CD4-positive, CD25-positive, alpha-beta regulatory T cell (primary cell): ENCODE results near the gene NUBP2. TPM values are rescaled to one million over a fixed set of nuclear protein-coding genes. Genes with fewer than 3 reads are reported as not detected.

ENCODE experiments used
- polyA plus RNA-seq, 4 donors: library from polyadenylated mRNA; unstranded; fragments of 300-500 nt; fragmentation: Illumina TruSeq; gene quantifications; one replicate each; pipeline ENCODE4 v1.2.3, GENCODE V29; 2021
- total RNA-seq: library from RNA; stranded (reverse); gene quantifications from one replicate; pipeline ENCODE4 v1.2.3, GENCODE V29; 2022

NUBP2 gene
- total and polyA plus RNA-seq, 5 donors from 2014 or later = 41.6 to 104 (median 95.3) TPM

Other genes starting within 250 kb of the NUBP2 start
- gene TMEM204, start 249.3 kb upstream of the NUBP2 start, total RNA-seq = 25.8 TPM
- 10 to 100 TPM; 59.8 to 97.4 (median 69.1) TPM for gene TMEM204, start 249.3 kb upstream of the NUBP2 start, polyA plus RNA-seq
- gene IFT140, start 170.9 kb upstream of the NUBP2 start, total RNA-seq = 2.5 TPM
- 1 to 10 TPM; 1.1 to 2.0 (median 1.5) TPM for gene IFT140, start 170.9 kb upstream of the NUBP2 start, polyA plus RNA-seq
- 30.5 TPM for gene CRAMP1, start 170.6 kb upstream of the NUBP2 start, total RNA-seq
- gene CRAMP1, start 170.6 kb upstream of the NUBP2 start, polyA plus RNA-seq = 1 to 10 TPM in 2 of 4 donors, under 1 TPM in 2; 0.49 to 1.6 (median 1.1) TPM
- 13.7 TPM for gene JPT2, start 104.7 kb upstream of the NUBP2 start, total RNA-seq
- gene JPT2, start 104.7 kb upstream of the NUBP2 start, polyA plus RNA-seq = 10 to 100 TPM in 2 of 4 donors, 1 to 10 TPM in 2; 9.7 to 13.9 (median 10.2) TPM
- gene MAPK8IP3, start 76.8 kb upstream of the NUBP2 start, total RNA-seq = 222 TPM
- 1 to 10 TPM in 3 of 4 donors, under 1 TPM in 1; 0.79 to 2.2 (median 1.2) TPM for gene MAPK8IP3, start 76.8 kb upstream of the NUBP2 start, polyA plus RNA-seq
- 45.1 TPM for gene NME3, start 11.4 kb upstream of the NUBP2 start, total RNA-seq
- 100 to 1,000 TPM in 1 of 4 donors, 10 to 100 TPM in 3; 63.8 to 101 (median 75.0) TPM for gene NME3, start 11.4 kb upstream of the NUBP2 start, polyA plus RNA-seq
- gene EME2, start 10.2 kb upstream of the NUBP2 start, total RNA-seq = 19.0 TPM
- 1 to 10 TPM in 1 of 4 donors, under 1 TPM in 3; 0.57 to 1.1 (median 0.64) TPM for gene EME2, start 10.2 kb upstream of the NUBP2 start, polyA plus RNA-seq
- 46.5 TPM for gene MRPS34, start 9.8 kb upstream of the NUBP2 start, total RNA-seq
- 100 to 1,000 TPM; 143 to 176 (median 155) TPM for gene MRPS34, start 9.8 kb upstream of the NUBP2 start, polyA plus RNA-seq
- gene SPSB3, start 389 bp upstream of the NUBP2 start, total RNA-seq = 85.2 TPM
- gene SPSB3, start 389 bp upstream of the NUBP2 start, polyA plus RNA-seq = 10 to 100 TPM; 61.1 to 72.3 (median 70.8) TPM
- gene IGFALS, start 10.7 kb downstream of the NUBP2 start, total RNA-seq = 0.84 TPM
- gene IGFALS, start 10.7 kb downstream of the NUBP2 start, polyA plus RNA-seq = under 1 TPM in 1 of 4 donors, not detected in 3; 0.24 TPM
- gene HAGH, start 43.9 kb downstream of the NUBP2 start, total RNA-seq = 36.1 TPM
- 10 to 100 TPM; 42.1 to 69.1 (median 48.9) TPM for gene HAGH, start 43.9 kb downstream of the NUBP2 start, polyA plus RNA-seq
- 4.5 TPM for gene FAHD1, start 44.2 kb downstream of the NUBP2 start, total RNA-seq
- 10 to 100 TPM; 16.3 to 25.8 (median 22.4) TPM for gene FAHD1, start 44.2 kb downstream of the NUBP2 start, polyA plus RNA-seq
- not detected for gene MEIOB, start 89.2 kb downstream of the NUBP2 start, total RNA-seq
- not detected for gene MEIOB, start 89.2 kb downstream of the NUBP2 start, polyA plus RNA-seq
- gene HS3ST6, start 135.5 kb downstream of the NUBP2 start, total RNA-seq = not detected
- not detected for gene HS3ST6, start 135.5 kb downstream of the NUBP2 start, polyA plus RNA-seq
- gene MSRB1, start 160.2 kb downstream of the NUBP2 start, total RNA-seq = 8.3 TPM
- gene MSRB1, start 160.2 kb downstream of the NUBP2 start, polyA plus RNA-seq = 10 to 100 TPM; 25.0 to 50.9 (median 32.8) TPM
- not detected for gene RPL3L, start 171.7 kb downstream of the NUBP2 start, total RNA-seq
- gene RPL3L, start 171.7 kb downstream of the NUBP2 start, polyA plus RNA-seq = not detected
- gene NDUFB10, start 176.6 kb downstream of the NUBP2 start, total RNA-seq = 65.1 TPM
- 100 to 1,000 TPM; 192 to 288 (median 204) TPM for gene NDUFB10, start 176.6 kb downstream of the NUBP2 start, polyA plus RNA-seq
- 2,223 TPM for gene RPS2, start 181.9 kb downstream of the NUBP2 start, total RNA-seq
- 1,000 to 10,000 TPM; 4,615 to 6,441 (median 5,598) TPM for gene RPS2, start 181.9 kb downstream of the NUBP2 start, polyA plus RNA-seq
- gene RNF151, start 183.9 kb downstream of the NUBP2 start, total RNA-seq = not detected
- not detected for gene RNF151, start 183.9 kb downstream of the NUBP2 start, polyA plus RNA-seq
- 25.3 TPM for gene TBL3, start 189.1 kb downstream of the NUBP2 start, total RNA-seq
- 10 to 100 TPM; 48.0 to 60.0 (median 53.9) TPM for gene TBL3, start 189.1 kb downstream of the NUBP2 start, polyA plus RNA-seq
- gene NOXO1, start 198.5 kb downstream of the NUBP2 start, total RNA-seq = 0.47 TPM
- under 1 TPM in 2 of 4 donors, not detected in 2; 0.16 to 0.35 TPM for gene NOXO1, start 198.5 kb downstream of the NUBP2 start, polyA plus RNA-seq
- 18.4 TPM for gene GFER, start 201.2 kb downstream of the NUBP2 start, total RNA-seq
- 10 to 100 TPM; 30.5 to 45.5 (median 36.5) TPM for gene GFER, start 201.2 kb downstream of the NUBP2 start, polyA plus RNA-seq
- gene SYNGR3, start 207.0 kb downstream of the NUBP2 start, total RNA-seq = 3.2 TPM
- gene SYNGR3, start 207.0 kb downstream of the NUBP2 start, polyA plus RNA-seq = 1 to 10 TPM in 2 of 4 donors, under 1 TPM in 1, not detected in 1; 0.82 to 1.8 (median 1.1) TPM
- 48.2 TPM for gene ZNF598, start 226.9 kb downstream of the NUBP2 start, total RNA-seq
- 1 to 10 TPM; 1.8 to 3.1 (median 2.9) TPM for gene ZNF598, start 226.9 kb downstream of the NUBP2 start, polyA plus RNA-seq
- gene NPW, start 236.8 kb downstream of the NUBP2 start, total RNA-seq = not detected
- not detected for gene NPW, start 236.8 kb downstream of the NUBP2 start, polyA plus RNA-seq
- gene NHERF2, start 243.9 kb downstream of the NUBP2 start, total RNA-seq = 1.5 TPM
- under 1 TPM; 0.09 to 0.86 (median 0.21) TPM for gene NHERF2, start 243.9 kb downstream of the NUBP2 start, polyA plus RNA-seq